ENCODE data around the gene YPEL5.

DNA sequence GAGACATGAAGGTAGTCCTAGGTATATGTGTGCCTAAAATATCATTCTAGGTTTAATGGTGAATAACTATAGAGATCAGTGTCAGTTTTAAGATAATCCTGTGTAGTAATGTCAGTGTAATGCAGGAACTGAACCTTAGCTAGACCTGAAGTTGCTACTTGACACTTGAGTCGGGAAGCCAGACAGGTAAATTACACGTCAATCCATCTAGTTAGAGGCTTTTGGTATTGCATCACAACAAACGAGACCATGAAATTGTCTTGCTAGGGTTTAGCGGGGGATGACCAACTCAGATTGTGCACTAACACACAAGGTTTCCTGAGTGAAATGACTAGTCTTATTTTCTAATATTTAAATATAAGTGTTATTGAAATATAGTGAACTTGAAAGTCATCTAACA is 2.0 kb downstream of the YPEL5 start:
- TF ChIP-seq, protein P1, sequence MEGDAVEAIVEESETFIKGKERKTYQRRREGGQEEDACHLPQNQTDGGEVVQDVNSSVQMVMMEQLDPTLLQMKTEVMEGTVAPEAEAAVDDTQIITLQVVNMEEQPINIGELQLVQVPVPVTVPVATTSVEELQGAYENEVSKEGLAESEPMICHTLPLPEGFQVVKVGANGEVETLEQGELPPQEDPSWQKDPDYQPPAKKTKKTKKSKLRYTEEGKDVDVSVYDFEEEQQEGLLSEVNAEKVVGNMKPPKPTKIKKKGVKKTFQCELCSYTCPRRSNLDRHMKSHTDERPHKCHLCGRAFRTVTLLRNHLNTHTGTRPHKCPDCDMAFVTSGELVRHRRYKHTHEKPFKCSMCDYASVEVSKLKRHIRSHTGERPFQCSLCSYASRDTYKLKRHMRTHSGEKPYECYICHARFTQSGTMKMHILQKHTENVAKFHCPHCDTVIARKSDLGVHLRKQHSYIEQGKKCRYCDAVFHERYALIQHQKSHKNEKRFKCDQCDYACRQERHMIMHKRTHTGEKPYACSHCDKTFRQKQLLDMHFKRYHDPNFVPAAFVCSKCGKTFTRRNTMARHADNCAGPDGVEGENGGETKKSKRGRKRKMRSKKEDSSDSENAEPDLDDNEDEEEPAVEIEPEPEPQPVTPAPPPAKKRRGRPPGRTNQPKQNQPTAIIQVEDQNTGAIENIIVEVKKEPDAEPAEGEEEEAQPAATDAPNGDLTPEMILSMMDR (conservative IDR thresholded peaks at IDR 0.05; ENCODE audit: low read length) = no peak
- no peak for TF ChIP-seq EZH2phosphoT487 (IDR thresholded peaks at IDR 0.05; ENCODE audit: borderline replicate concordance)

Measured in Loucy (cell line).